Memory B cell (primary cell): ENCODE measurements around the gene SDC4.

Experiments used
- ATAC-seq: fragments of 150-1000 bp; cut with Tn5 transposase; 2 replicates; pipeline ENCODE4 v1.10.0; 2021; ENCODE audit warnings: low read depth, mild to moderate bottlenecking, moderate library complexity
- DNase-seq, 2 donors: peaks; one replicate each; pipeline ENCODE4 v3.0.0; 2022; ENCODE audit warnings: low spot score in 2 of 2
- H3K27ac Mint-ChIP-seq: one replicate; pipeline ENCODE4 v1.8.0; 2022; ENCODE audit warnings: mild to moderate bottlenecking, moderate library complexity, mixed read lengths
- H3K27me3 Mint-ChIP-seq: one replicate; pipeline ENCODE4 v1.8.0; 2022; ENCODE audit warnings: mixed read lengths
- H3K36me3 Mint-ChIP-seq: one replicate; pipeline ENCODE4 v1.8.0; 2022; ENCODE audit warnings: mild to moderate bottlenecking, mixed read lengths
- H3K4me1 Mint-ChIP-seq: one replicate; pipeline ENCODE4 v1.8.0; 2022; ENCODE audit warnings: mixed read lengths
- H3K4me3 Mint-ChIP-seq: one replicate; pipeline ENCODE4 v1.8.0; 2022; ENCODE audit warnings: mild to moderate bottlenecking, moderate library complexity, mixed read lengths
- H3K9me3 Mint-ChIP-seq: one replicate; pipeline ENCODE4 v1.8.0; 2022; ENCODE audit warnings: mixed read lengths

SDC4 gene

DNA sequence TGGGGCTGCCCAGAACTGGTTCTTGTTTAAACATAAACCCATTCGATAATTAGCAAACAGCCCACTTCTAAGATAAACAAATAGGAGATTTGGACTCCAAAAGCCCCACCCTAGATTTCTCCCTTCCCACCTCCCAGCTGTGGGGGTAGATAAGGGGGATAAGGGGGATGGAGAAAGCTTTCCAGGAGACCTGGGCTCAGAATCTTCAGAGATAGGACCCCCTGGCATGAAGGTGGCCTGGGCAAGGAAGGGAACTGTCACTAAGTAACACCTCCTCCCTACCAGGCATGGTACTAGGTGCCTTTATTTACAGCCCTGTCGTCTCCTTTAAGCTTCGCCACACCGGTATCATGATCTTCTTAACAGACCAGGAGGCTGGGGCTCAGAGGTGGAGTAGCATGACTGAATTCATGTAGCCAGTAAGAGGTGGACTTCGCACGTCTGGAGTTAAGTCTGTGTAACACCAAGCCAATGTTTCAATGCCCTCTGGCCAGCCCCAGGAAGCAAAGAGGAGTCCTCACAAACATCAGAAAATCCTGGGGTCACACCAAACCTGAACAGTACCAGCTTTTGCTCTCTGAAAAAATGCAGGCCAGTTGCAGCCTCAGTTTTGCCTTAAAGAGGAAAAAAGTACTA lies 4.6 kb downstream of the SDC4 start:
- Mint-ChIP-seq H3K4me3 (no peak overlapping the region), H3K36me3 (no peaks in the 10 kb centered on the region), H3K9me3 (no peaks in the 10 kb centered on the region), H3K4me1 (peaks cover 11% of the 10 kb centered on the region), H3K27me3 (peaks cover 20% of the 10 kb centered on the region), H3K27ac (no peak overlapping the region)
- DNase-seq (no peak), ATAC-seq (no peak)

DNA sequence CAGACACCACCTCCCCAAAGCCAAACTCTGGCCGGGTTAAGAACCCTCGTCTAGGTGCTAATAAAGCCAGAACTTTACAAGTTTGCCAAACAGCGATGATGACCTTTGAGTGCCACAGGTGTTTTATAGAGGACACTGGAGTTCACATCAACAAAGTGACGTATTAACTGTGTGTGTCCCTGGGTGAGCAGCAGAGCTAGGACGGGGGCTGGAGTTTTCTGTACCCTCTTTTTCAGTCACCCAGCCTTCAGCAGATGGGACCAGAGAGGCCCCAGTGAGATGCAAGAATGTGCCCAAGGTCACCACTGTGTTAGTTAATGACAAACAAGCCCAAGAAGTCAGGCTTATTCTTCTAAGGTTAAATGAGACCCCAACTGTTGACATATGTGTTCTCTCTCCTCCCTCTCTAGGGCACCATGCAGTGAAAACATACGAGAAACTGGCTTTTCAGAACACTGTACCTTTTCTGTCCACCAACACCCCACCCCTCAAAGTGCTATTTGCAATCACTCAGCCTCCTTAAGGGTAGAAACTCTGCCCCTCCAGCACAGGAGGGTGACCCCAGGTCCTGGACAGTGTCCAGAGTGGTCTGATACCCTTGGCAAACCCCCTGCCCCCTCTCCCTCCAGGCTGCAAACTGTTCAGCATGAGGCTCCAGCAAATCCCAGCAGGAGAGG lies 5.2 kb downstream of the SDC4 start:
- no peak for ATAC-seq
- H3K4me1 Mint-ChIP-seq: peaks cover 9% of the 10 kb centered on the region
- H3K36me3 Mint-ChIP-seq: no peaks in the 10 kb centered on the region
- no peaks in the 10 kb centered on the region for H3K9me3 Mint-ChIP-seq
- no peak overlapping the region for H3K27ac Mint-ChIP-seq
- H3K27me3 Mint-ChIP-seq: peaks cover 20% of the 10 kb centered on the region
- no peak overlapping the region for H3K4me3 Mint-ChIP-seq
- DNase-seq: no peak

GRCh38 chr20:45341939-45342854 lies 6.0 kb downstream of the SDC4 start:
- ATAC-seq: no peak
- Mint-ChIP-seq H3K4me1 (peaks cover 4% of the 10 kb centered on the region), H3K4me3 (no peak overlapping the region), H3K9me3 (no peaks in the 10 kb centered on the region), H3K36me3 (no peaks in the 10 kb centered on the region), H3K27ac (no peak overlapping the region), H3K27me3 (peaks cover 16% of the 10 kb centered on the region)
- no peak for DNase-seq

GRCh38 chr20:45341579-45341938 lies 6.7 kb downstream of the SDC4 start:
- H3K36me3 Mint-ChIP-seq: no peaks in the 10 kb centered on the region
- peaks cover 13% of the 10 kb centered on the region for H3K27me3 Mint-ChIP-seq
- H3K4me1 Mint-ChIP-seq: peaks cover 4% of the 10 kb centered on the region
- no peak overlapping the region for H3K4me3 Mint-ChIP-seq
- ATAC-seq (no peak), DNase-seq (no peak)
- no peak overlapping the region for H3K27ac Mint-ChIP-seq
- H3K9me3 Mint-ChIP-seq: no peaks in the 10 kb centered on the region

DNA sequence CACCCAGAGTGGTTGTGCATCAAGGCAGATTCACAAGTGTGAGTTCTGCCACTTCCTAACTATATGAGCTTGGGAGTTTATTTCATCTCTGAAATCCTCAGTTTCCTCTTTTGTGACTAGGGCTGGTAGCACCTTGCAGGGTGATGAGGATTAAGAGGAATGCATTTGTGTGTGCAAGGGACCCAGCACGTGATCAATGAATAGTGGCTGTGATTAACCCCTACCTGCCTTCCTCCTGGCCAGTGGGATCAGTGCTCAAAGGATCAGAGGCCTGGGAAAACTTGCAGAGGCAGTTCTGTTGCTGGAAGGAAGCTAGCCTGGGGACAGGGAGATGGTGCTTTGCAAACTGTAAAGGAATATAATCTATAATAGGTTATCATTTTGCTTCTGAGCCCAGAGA lies 7.3 kb downstream of the SDC4 start:
- Mint-ChIP-seq H3K27ac (no peak overlapping the region), H3K9me3 (no peaks in the 10 kb centered on the region), H3K4me1 (peaks cover 2% of the 10 kb centered on the region), H3K4me3 (no peak overlapping the region), H3K27me3 (peaks cover 12% of the 10 kb centered on the region), H3K36me3 (no peaks in the 10 kb centered on the region)
- ATAC-seq (no peak), DNase-seq (no peak)

DNA sequence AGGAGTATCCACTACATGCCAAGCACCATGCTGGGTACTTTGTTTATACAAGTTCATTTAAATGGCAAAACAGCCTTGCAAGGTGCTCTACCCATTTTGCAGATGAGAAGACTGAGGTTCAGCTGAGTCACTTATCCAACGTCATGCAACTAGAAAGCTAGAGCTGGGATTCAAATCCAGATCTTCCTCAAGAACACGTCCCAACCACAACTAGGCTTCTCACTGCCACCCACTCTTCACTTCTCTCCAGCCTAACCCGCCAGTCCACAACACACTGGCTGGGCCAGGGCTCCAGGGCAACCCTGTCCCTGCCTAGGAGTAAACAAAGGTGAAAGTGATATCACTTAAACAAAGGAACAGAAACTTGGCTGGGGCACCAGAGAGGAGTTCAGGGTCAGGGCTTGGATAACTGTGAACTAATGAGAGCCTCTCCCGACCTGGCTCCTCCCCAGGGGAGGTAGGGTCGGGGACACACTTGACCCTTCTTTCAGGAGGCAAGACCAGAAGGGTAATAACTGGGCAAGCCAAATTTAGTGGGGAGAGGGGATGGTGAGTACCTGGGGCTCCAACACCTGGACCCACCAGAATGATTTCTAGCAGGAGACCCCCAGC lies 7.9 kb downstream of the SDC4 start:
- H3K27ac Mint-ChIP-seq: no peak overlapping the region
- H3K4me3 Mint-ChIP-seq: no peak overlapping the region
- ATAC-seq: no peak
- no peaks in the 10 kb centered on the region for H3K36me3 Mint-ChIP-seq
- peaks cover 10% of the 10 kb centered on the region for H3K27me3 Mint-ChIP-seq
- H3K4me1 Mint-ChIP-seq: peaks cover 2% of the 10 kb centered on the region
- no peaks in the 10 kb centered on the region for H3K9me3 Mint-ChIP-seq
- DNase-seq: no peak

DNA sequence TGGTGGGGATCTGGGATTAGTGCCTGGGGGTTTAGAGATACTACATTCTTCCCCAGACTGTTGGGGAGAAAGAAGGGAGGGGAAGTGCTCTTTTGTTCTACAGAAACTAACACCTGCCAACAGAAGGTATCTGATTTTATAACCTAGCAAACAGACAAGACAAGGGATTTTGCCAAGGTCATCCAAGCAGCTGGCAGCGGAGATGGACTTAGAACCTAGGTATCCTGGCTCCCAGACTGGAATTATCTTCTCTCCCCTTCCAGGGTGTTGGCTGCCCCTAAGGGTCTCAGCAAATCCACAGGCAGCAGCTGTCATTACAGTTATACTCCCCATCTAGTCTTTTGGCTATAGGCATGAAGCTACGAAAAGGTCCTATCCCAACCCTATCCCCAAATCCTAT lies 8.4 kb downstream of the SDC4 start:
- Mint-ChIP-seq H3K4me3 (no peak overlapping the region), H3K4me1 (peaks cover 2% of the 10 kb centered on the region), H3K9me3 (no peaks in the 10 kb centered on the region), H3K27ac (no peak overlapping the region), H3K36me3 (no peaks in the 10 kb centered on the region), H3K27me3 (peaks cover 7% of the 10 kb centered on the region)
- no peak for DNase-seq
- no peak for ATAC-seq

- no peaks in the 10 kb centered on the region for H3K36me3 Mint-ChIP-seq
- no peaks in the 10 kb centered on the region for H3K9me3 Mint-ChIP-seq
- peaks cover 2% of the 10 kb centered on the region for H3K4me1 Mint-ChIP-seq
- H3K27me3 Mint-ChIP-seq: peaks cover 7% of the 10 kb centered on the region
- H3K4me3 Mint-ChIP-seq: no peak overlapping the region
- ATAC-seq (no peak), DNase-seq (no peak)
- H3K27ac Mint-ChIP-seq: no peak overlapping the region
These were observed 9.1 kb downstream of the SDC4 start for GRCh38 chr20:45339084-45339483.

GRCh38 chr20:45338121-45339030 lies 9.8 kb downstream of the SDC4 start:
- Mint-ChIP-seq H3K36me3 (no peaks in the 10 kb centered on the region), H3K4me3 (no peak overlapping the region), H3K27me3 (peaks cover 7% of the 10 kb centered on the region), H3K4me1 (peaks cover 2% of the 10 kb centered on the region), H3K9me3 (no peaks in the 10 kb centered on the region), H3K27ac (no peak overlapping the region)
- DNase-seq: no peak
- ATAC-seq: no peak

GRCh38 chr20:45337367-45338120 lies 10.7 kb downstream of the SDC4 start:
- H3K9me3 Mint-ChIP-seq: no peaks in the 10 kb centered on the region
- H3K4me1 Mint-ChIP-seq: peaks cover 2% of the 10 kb centered on the region
- no peak overlapping the region for H3K27ac Mint-ChIP-seq
- peaks cover 7% of the 10 kb centered on the region for H3K27me3 Mint-ChIP-seq
- no peak for DNase-seq
- no peak overlapping the region for H3K4me3 Mint-ChIP-seq
- no peak for ATAC-seq
- H3K36me3 Mint-ChIP-seq: no peaks in the 10 kb centered on the region

DNA sequence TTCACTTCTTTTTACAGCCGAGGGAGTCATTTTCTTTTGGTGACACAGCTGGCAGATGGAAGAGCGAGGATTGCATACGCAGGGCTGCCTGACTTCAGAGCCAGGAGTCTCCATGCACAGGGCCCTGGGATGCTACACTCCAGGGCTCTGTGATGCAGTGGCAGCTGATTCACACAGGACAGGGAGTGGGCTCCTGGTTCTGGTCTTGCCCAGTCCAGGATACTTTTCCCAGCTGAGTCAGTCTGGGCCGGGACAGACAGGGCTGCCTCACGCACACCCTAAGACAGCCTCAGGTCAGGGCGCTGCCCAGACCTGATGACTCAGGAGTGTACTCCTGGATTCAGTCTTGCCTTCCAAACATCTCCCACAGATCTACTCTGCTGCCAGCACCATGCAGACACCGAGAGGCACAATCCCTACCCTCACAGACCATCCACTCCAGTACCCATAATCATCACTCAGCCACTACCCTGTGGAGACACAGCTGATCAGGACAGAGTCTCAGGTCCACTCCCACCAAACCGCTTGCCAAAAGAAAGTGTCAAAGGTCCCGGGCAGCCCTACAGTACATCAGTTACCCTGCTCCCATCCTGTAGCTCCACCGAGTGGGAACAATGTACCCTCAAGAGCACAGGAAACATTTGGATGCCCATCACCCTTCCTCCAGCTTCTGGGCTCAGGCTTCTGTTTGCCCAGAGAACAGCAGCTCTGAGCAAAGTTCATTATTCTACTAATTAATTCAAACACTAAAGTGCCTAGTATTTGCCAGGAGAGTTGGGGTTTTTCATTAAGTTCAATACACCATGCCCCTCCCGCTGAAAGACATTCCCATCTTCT lies 11.5 kb downstream of the SDC4 start:
- no peak for DNase-seq
- peaks cover 7% of the 10 kb centered on the region for H3K27me3 Mint-ChIP-seq
- no peaks in the 10 kb centered on the region for H3K9me3 Mint-ChIP-seq

DNA sequence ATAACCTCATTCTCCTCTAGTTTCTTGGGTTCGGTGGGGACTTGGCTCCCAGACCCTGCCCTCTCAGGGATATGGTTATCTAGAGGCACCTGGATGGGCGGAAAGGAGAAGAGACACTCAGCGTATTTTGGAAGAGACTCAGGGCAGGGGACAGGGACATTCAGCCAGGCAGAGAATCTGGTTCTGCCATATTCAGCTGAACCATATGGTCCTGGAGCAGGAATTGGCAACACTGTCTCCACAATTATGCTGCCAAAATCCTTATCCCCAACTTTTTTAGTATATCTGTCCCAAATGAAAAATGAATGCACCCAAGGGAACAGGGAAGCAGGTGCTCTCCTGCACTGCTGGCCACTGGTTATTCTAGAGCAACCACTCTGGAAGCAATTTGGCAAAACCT lies 17.7 kb downstream of the SDC4 start:
- Mint-ChIP-seq H3K27me3 (no peaks in the 10 kb centered on the region), H3K9me3 (no peaks in the 10 kb centered on the region), H3K27ac (no peak overlapping the region), H3K4me1 (peaks cover 2% of the 10 kb centered on the region), H3K36me3 (no peaks in the 10 kb centered on the region), H3K4me3 (no peak overlapping the region)
- DNase-seq: no peak
- no peak for ATAC-seq

More for the DNA sequence above, 11.5 kb downstream of the SDC4 start:
- ATAC-seq: no peak
- H3K36me3 Mint-ChIP-seq: no peaks in the 10 kb centered on the region
- H3K27ac Mint-ChIP-seq: no peak overlapping the region
- H3K4me1 Mint-ChIP-seq: peaks cover 2% of the 10 kb centered on the region
- H3K4me3 Mint-ChIP-seq: no peak overlapping the region
